NCI-H345 (cell line): ENCODE results near the gene FAM210B.
A peak's percentile ranks its signal among the peaks of the same experiment; 100 is the strongest.
"Not testable (repeated sequence)": the region's sequence is repeated elsewhere in the genome, so short reads cannot be mapped to it uniquely, and the experiment has no call there.

Source experiments
- DNase-seq: peaks from one replicate; lab custom pipeline; 2025; lab: John Stamatoyannopoulos, UW

Gene FAM210B

GRCh38 chr20:56358600-56359211 lies at the start of gene FAM210B:
TSS of gene FAM210B (plus strand) at chr20:56358974. CDS start at chr20:56359006, 32 bp downstream.
- peak; percentile 95 for DNase-seq

DNA sequence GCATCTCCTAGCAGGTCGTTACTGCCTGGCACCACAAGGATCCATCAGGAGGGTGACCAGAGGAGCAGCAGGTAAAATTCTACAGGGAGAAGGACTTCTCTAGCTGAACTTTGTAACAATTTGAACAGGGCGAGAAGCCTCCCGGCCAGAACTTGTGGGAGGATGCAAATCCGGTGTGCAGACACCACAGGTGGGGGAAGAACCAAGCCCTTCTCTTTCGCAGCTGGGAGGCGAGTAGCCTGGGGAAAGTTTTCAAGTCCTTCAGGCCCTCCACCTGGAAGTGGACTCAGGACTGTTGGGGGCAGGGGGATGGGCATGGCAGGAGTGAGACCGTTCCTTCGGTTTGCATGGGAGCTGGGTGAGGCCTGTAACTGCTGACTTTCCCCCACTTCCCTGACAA lies 42.7 kb upstream of the FAM210B start:
- no peak for DNase-seq

DNA sequence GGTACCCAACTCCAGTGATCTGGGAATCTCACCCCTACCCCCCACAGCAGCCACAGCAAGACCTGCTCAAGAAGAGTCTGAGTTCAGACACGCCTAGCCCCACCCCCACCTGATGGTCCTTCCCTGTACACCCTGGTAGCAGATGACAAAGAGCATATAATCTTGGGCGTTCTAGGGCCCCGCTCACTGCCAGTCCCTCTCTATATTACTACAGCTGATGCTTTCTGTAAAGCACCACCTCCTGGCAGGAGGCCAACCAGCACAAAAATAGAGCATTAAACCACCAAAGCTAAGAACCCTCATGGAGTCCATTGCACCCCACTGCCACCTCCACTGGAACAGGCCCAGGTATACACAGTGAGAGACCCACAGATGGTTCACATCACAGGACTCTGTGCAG lies 42.3 kb upstream of the FAM210B start:
- no peak for DNase-seq

DNA sequence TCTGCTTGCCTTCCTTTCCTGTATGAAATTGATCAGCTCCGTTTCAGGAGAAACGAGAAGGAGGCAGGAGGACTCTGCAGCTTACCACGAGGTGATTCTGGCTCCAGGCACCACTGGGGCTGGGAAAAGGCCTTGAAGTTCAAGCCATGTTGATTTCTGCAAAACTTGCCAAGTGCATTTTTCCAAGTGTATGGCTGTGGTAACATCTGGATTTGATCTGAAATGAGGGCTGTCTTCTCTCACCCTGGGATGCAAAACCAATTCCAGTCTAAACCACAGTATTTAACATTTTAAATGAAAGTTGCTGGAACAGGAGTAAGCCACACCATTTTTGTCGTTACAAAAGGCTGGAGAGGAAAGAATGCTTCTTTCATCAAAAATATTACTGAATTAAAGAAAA lies 36.1 kb upstream of the FAM210B start:
- DNase-seq = no peak

DNA sequence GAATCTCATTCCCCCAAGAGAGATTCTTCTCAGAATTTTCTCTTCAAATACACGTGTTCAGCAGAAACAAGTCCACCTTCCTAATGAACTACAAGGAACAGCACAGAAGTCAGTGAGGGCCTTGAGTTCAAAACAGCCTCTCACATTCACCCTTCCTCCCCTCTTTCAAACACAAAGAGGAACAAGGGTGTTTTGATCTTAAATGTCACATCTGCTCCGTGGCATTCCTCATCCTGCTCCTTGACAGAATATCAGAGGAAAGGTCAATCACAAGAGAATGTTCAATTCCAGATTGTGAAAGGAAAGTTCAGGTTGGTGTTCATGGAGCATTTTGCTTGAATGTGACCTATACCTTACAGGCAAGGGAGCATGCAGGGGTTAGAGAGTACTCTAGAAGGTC lies 35.6 kb upstream of the FAM210B start:
- DNase-seq = no peak

- DNase-seq = no peak
Observed at GRCh38 chr20:56323656-56324055, 35.1 kb upstream of the FAM210B start.

DNA sequence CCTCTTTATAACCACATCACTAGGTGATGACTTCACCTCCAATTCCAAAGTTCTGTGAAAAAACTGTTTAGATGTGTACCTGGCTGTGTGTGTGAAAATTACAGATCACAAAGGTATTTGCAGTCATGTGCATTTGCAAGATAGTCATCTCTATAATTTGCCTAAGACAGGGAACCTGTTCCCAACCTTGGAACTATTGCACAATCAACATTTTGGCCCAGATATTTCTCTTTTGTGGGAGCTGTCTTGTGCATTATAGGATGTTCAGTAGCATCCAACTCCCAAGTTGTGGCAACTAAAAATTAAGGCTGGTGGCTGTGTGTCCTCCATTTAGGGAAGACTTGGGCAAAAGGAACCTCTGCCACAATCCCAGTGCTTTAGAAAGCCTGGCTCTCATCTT lies 34.0 kb upstream of the FAM210B start:
- DNase-seq = no peak

DNA sequence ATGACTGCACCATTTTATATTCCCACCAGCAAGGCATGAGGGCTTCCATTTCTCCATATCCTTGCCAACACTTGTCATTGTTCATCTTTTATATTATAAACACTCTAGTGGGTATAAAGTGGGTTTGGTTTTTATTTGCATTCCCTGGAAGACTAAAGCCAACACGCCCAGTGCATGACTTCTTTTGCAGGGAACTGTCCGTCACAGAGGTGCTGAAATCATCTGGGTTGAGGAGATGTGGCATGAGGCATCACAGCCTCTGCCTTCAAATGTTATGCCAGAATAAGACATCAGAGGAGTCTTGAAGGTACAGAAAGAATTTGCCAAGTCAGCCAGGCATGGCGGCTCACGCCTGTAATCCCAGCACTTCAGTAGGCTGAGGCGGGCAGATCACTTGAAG lies 29.9 kb upstream of the FAM210B start:
- DNase-seq = no peak

DNA sequence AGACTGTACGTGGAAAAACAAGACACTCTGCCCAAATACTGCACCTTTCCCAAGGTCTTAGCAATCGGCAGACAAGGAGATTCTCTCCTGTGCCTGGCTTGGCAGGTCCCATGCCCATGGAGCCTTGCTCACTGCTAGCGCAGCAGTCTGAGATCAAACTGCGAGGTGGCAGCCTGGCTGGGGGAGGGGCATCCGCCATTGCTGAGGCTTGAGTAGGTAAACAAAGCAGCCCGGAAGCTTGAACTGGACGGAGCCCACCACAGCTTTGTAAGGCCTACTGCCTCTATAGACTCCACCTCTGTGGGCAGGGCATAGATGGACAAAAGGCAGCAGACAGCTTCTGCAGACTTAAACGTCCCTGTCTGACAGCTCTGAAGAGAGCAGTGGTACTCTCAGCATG lies 22.1 kb upstream of the FAM210B start:
- not testable (repeated sequence) for DNase-seq

GRCh38 chr20:56342783-56343182 lies 16.0 kb upstream of the FAM210B start:
- DNase-seq = no peak

DNA sequence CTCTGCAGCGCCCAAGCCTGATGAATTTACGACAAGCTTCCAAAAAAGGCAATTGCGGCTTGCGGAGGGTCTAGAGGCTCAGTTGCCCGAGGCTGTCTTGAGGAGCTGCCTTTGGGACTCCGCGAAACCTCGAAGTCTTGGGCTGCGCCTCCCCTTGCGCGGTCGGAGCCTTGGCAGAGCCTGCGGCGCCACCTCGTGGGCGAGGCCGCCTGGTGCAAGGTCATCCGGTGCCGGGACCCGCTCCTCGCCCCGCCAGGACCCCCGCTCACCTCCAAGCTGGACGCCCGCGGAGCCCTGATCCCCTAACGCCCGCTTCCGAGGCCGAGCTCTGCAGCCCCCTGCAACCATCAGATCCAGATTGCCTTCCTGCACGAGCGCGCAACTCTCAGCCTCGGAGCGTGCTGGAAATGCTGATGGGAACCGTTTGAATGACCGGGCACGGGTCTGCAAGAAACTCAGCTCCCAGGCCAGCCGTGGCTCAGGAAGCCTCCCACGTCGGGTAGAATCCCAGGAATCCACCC lies 14.9 kb upstream of the FAM210B start:
- DNase-seq = peak; percentile 12

GRCh38 chr20:56345911-56346310 lies 12.9 kb upstream of the FAM210B start:
- no peak for DNase-seq

- DNase-seq = no peak
Observed at GRCh38 chr20:56347628-56348304, 11.0 kb upstream of the FAM210B start.

- no peak for DNase-seq
Observed at GRCh38 chr20:56348305-56348693, 10.5 kb upstream of the FAM210B start.

DNA sequence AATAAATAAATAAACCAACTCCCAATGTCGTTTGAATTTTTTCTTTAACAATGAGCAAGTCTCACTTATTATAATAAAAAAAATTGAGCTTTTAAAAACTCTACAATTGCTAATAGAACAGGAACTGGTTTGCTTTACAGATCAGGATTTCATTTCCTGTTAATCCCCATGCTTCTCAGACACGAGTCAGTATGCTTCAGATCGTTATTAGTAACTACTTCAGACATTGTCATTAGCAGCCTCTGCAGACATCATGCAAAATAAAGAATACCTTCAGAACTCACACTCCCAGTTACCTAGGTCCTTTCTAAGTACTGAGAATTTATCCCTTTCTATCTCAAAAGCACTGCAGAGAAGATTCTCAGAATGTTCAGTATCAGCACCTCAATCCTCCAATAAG lies 10.0 kb upstream of the FAM210B start:
- DNase-seq = no peak

- no peak for DNase-seq
Observed at GRCh38 chr20:56350842-56351241, 7.9 kb upstream of the FAM210B start.

DNA sequence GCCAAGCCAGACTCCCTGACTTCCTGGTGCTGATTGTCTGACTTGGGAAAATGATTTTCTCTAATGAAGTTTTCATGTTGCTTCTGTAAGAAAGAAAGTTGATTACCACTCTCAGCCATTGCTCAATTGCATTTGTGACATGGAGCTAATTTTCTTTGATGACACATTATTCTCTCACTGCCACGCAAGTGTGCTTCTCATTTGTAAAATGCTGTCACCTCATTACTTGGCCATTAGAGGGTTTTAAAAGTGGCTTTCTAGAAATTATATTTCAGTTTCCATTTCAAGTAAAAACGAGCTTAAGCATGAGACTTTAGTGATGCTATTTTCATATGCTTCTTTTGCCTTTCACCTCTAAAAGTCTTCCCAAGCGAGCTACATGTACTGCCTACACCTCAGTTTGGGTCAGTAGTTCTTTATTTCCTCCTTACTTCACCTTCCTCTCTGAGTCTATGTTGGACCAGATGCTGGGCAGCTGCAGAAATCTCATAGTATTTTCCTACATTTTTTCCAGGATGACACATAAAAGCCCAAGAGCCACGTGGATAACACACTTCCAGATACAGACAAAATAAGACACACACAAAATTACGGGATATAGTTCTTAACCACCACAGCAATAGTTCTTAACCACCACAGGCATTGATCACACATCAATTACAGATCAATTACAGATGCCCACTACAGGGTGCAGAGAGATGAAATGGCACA lies 6.3 kb upstream of the FAM210B start:
- no peak for DNase-seq

DNA sequence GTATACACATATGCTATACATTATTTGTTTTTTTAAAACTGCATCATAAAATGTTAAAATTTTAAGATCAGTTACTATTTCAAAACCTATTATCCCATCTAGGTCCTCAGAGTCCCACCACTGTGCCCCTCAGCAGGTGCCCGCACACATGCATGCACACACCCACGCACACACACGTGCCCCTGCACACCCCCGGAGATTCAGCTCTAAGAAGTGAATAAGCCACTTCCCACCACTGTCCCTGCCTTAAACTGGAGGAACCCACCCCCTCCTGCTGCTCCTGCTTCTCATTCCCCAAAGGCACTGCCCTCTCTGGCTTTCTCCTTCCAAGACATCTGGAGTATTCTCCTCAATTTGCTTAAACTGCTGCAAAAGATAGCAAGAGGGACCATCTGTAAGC lies 5.4 kb upstream of the FAM210B start:
- DNase-seq = no peak

- DNase-seq = no peak
Observed at GRCh38 chr20:56358070-56358469, 704 bp upstream of the FAM210B start.

DNA sequence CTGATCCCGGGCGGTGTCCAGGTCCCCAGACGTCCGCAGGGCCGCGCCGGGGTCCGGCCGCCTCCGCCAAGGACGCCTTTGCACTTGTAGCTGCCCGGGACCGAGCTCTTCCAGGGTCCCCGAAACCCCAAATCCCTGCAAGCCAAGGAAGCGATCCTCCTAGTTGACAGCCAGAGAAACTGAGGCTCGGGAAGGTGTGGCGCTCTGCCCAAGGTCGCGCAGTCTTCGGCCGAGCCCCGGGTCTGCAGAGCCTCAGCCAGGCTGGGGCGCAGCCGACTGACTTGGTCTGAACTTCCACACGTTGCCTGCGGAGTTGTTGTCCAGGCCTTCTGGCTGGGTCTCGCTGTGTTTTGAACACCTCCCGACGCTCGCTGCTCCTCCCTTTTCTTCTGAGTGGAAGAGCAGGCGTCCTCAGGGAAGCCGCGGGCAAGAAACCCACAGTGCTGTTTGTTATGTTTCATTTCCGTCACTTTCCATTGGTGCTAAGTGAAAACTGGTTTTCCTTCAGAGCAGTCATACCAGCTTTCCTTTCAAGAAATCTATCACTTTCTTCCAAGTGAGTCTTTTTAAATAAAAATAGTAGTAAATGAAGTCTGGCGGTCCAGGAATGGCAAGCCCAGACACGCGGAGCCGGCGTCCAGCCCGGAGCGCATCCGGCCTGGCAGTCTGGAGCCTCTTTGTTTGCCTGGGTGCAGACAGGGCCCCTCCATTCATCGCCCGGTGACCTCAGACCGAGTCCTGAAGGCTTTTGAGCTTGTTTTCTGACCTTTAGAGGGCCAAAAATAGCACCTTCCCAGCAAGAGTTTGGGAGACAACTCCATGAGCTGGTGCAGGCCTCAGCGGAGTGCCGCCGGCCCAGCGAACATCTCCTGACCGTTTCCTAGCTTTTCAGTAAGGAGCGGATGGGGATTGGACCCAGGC lies 698 bp downstream of the FAM210B start:
- DNase-seq = peak; percentile 59

DNA sequence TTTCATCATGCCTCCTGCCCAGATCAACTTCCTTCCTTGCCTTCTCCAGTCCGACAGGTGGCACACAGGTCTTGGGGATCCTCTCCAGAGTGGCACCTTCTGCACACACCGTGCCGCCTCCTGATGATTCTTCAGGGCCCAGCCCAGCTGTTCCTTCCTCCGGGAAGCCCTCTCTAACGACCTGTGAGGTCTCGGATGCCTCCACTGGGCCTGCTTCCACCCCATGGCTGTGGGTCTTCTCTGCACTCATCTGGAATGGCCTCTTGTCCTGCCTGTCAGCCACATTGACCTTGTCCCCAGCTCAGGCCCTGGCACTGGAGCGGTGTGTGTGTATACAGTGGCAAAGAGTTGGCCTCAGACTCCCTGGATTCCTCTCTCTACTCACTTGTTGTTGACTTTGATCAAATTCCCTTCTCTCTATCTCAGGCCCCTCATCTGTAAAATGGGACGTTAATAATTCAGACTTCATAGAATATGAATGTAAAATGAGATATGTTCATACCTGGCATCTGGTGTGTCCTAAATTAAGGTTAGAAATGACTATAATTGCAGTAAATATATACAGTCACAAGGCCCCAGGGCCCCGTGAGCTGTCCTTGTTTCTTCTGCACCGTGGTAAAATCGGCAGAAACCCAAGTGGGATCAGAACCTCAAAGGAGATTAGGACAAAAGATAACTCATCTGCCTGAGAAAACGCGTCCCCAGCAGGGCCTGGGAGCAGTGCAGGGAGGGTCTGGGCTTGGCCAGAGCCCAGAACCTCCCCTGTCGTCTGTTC lies 1.5 kb downstream of the FAM210B start:
- DNase-seq = no peak

DNA sequence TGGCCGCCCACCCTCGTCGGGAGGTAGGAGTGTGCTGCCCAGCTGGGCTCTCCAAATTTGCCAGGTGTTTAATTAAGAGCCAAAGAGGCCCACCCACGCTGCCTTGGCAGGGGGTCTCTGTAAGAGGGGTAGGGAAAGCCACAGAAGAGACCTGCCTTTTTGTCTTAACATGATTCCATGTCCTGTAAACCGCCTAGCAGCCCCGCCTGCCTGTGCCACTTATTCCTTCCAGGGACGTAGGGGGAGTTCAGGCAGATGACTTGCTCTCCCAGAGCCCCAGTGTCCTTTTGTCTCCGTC lies 2.1 kb downstream of the FAM210B start:
- peak; percentile 32 for DNase-seq
